GM18519 (cell line): Measurements from ENCODE around the gene CYP3A5.

Experiments
- ATAC-seq: cut with Tn5 transposase; IDR thresholded peaks from one replicate; pipeline ENCODE4 v1.9.1; 2021; ENCODE audit warnings: mild to moderate bottlenecking, moderate library complexity; ENCODE audit not compliant: unreplicated experiment, low FRiP score

Gene CYP3A5

DNA sequence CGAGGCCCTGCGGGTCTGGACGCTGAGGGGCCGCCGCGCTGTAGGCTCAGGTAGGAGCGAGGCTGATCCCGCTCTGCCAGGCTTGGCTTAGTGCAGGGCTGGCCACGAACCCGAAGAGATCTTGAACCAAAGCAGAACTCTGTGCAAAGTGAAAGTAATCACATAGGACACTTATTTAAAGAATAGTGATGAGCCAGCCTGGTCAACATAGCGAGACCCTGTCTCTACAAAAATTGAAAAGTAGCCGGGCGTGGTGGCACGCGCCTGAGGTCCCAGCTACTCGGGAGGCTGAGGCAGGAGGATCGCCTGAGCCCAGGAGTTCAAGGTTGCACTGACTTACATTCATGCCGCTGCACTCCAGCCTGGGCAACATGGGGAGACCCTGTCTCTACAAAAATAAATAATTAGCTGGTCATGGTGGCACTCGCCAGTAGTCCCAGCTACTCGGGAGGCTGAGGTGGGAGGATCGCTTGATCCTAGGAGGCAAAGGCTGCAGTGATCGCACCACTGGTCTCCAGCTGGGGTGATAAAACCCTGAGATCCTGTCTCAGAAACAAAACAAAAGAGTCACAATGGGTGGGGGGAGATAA is 62.5 kb downstream of the CYP3A5 start:
- no peak for ATAC-seq

DNA sequence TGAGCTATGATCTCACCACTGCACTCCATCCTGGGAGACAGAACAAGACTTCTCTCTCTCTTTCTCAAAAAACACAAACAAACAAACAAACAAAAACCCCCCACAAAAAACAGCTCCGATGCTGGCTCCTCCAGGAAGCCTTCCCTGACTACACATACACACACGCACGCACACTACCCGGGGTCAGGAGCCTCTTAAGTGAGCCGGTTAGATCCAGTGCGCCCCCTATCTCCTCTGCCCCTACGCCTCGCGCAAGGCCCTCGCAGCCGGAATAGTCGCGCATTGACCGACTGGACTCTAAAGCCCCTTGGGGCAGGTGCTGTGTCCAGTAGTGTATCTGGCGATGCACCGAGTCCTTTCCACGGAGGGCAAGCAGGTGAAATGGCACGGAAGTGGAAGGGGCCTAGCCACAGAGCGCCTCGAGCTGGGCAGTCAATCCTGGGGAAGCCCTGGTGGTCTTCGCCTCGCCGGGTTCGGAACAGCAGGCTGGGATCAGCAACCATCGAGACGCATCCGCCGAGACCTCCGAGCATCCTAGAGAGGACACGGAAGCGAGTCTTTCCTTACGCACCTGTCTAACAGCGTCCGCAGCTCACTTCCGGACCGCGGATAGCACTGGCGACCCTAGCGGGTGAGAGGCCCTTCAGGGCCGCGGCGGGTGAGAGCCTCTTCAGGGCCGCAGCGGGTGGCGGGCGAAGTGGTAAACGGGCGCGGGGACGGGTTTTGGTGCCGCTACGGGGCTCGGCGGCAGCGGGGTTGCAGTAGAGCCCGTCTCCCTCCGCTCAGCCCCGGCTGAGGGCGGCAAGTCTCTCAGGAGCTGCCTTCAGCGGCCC is 63.2 kb downstream of the CYP3A5 start, which contains the start of gene ZSCAN25:
Gene ZSCAN25, plus strand, starts transcription at position 588 of the 833 bp plus-strand sequence. CDS start 2,661 bp downstream, outside the sequence.
- peak; percentile 76 for ATAC-seq

DNA sequence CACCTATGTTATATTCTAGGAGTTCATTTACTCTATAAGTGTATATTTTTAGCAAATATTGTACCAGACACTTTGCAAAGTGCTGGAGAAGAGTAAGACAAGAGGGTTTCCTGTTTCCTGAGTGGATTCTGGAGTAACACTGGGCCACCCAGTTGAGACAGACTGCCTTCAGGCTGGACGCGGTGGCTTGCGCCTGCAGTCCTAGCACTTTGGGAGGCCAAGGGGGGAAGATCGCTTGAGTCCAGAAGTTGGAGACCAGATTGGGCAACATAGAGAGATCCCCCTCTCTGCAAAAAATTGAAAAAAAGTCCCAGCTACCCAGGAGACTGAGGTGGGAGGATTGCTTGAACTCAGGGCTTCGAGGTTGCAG is 63.8 kb downstream of the CYP3A5 start:
- no peak for ATAC-seq

DNA sequence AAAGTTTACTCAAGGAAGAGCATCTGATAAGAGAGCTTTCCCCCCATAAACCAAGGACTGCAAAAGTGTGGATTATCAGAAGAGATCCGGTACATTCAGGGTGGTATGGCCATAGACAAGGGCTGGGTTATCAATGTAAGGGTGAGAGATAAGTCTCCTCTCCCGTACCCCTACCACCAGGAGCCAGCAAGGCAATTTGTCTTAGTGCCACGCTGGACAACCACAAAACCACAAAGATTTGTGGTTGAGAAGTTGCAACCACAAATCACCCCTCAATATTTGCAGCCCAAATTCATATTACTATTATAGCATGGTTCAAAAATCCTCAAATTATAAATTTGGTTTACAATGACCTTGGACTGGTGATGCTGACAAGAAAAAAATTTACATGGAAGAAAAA is 65.3 kb downstream of the CYP3A5 start:
- no peak for ATAC-seq

DNA sequence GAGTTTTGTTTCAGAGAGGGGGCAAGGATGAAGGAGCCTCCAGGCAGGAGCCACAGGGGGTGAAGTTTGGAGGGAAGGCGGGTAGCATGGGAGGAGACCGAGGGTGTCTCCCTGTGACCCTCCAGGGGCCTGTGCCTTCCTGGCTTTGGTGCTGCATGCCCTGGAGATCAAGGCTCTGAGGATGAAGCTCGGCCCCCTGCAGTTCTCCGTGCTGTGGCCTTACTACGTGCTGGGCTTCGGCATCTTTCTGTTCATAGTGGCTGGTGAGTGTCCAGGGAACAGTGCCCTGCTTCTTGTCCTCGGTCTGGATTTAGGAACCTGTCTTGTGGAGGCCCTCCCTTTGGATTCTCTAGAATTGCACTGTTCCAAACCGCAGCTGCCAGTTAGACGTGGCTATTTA is 72.2 kb downstream of the CYP3A5 start:
- no peak for ATAC-seq

DNA sequence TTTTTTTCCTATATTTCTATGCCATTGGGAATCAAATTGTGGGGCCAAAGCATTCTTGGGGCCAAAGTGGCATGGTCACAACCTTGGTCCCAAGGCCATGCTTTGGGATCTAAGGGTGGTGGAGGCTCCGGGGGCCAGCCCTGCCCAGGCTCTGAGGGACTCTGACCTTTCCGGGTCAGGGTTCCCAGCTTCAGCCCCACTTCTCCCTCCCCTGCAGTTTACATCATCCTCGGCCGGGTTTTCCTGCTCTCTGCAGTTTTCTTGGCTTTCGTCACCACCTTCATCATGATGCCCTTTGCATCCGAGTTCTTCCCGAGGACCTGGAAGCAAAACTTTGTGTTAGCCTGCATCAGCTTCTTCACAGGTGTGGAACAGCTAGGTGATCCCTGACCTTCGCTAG is 73.3 kb downstream of the CYP3A5 start:
- ATAC-seq, result no peak

DNA sequence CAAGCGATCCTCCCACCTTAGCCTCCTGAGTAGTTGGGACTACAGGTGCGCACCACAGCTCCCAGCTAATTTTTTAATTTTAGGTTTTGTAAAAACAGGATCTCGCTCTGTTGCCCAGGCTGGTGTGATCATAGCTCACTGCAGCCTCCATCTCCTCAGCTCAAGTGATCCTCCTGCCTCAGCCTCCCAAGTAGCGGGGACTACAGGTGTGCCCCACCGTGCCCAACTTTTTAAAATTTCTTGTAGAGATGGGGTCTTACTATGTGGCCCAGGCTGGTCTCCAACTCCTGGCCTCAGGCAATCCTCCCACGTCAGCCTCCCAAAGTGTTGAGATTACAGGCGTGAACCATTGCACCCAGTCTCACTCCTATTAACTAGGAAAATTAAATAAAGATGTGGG is 74.3 kb downstream of the CYP3A5 start:
- ATAC-seq, result no peak

DNA sequence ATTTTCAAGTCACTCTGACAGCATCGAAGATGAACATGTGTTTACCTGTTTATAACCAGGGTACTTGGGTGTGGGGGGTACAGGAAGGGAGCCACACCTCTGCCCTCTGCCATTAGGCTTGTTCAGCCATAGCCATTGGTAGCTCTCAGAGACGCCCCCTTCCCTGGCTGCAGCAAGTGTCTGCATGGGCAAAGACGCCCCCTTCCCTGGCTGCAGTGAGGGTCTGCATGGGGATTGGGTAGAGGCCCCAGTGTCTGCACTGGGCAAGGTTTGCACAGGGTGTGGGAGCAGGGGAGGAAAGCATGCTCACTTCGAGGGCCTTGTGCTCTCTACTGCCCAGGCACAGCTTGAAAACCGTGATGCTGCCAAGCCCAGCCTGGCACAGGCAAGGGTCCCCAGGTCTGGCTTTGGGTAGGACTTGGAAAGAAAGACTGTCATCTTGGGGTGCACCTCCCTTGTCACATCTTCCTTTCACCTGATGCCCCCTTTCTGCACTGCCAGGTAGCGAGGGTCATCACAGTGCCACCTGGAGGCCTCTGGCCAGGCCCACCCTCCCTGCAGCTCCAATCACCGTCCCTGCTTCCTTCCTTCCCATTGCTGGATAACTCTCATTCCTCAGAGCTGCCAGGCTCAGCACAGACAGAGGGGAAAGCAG is 78.0 kb downstream of the CYP3A5 start:
- ATAC-seq, result no peak

DNA sequence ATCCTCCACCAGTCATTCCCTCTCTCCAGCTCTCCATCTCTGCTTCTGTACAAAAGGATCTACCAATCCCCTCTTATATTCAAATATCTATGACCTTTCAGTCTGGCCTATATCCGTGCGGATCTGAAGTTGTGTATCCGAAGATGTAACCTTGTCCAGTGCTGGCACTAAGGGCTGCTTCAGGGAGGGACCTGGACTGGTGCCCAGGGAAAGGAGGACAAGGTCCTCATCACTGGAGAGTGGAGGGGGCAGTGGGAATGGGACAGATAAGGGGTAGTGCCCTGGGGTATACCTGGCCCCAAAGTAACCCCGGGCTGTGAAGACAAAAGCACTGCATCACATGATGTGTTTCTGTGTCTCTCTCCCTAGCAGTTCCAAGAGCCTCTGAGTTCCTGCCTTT is 80.0 kb downstream of the CYP3A5 start:
- ATAC-seq, result no peak
